Right lobe of liver (tissue), 6 donors: ENCODE data around the gene FOLR3. TPM values are rescaled to one million over a fixed set of nuclear protein-coding genes. Genes with fewer than 3 reads are reported as not detected.
A peak's percentile ranks its signal among the peaks of the same experiment; 100 is the strongest.

Experiments
- ATAC-seq, 4 donors: fragments of 200-7000 bp; cut with Tn5 transposase; one replicate each; pipeline ENCODE4 v1.9.1; 2020; ENCODE audit warnings: mild to moderate bottlenecking in 4 of 4, moderate library complexity in 4 of 4
- DNase-seq, 3 donors: peaks; one replicate each; pipeline ENCODE4 v3.0.0-alpha.2; 2020
- H3K27ac ChIP-seq, 3 donors: fragments of 200-600 bp; one replicate each; pipeline ENCODE4 v1.8.0; 2022
- H3K27me3 ChIP-seq, 2 donors: fragments of 200-600 bp; one replicate each; pipeline ENCODE4 v1.8.0; 2022
- H3K36me3 ChIP-seq, 4 donors: fragments of 200-600 bp; sonication (generic) in 1 of 4; one replicate each; pipeline versions ENCODE4 v1.5.1 to v1.8.0; 2017 to 2022; ENCODE audit warnings: control low read depth in 1 of 4
- H3K4me1 ChIP-seq, 4 donors: fragments of 200-600 bp; sonication (generic) in 1 of 4; one replicate each; pipeline versions ENCODE4 v1.5.1 to v1.8.0; 2017 to 2022; ENCODE audit warnings: control low read depth in 1 of 4
- H3K4me3 ChIP-seq, 3 donors: fragments of 200-600 bp; one replicate each; pipeline ENCODE4 v1.8.0; 2022
- H3K9me3 ChIP-seq, 4 donors: fragments of 200-600 bp; sonication (generic) in 1 of 4; one replicate each; pipeline versions ENCODE4 v1.5.1 to v1.8.0; 2017 to 2022; ENCODE audit warnings: control low read depth in 1 of 4
- POLR2A ChIP-seq: fragments of 450-650 bp; IDR thresholded peaks from one replicate; pipeline ENCODE4 v1.6.1; 2017; ENCODE audit warnings: antibody characterized with exemption, mild to moderate bottlenecking
- WGBS: methylation state at CpG from one replicate; pipeline ENCODE4 v1.1.6; 2018; ENCODE audit warnings: low coverage, low lambda C conversion rate; ENCODE audit not compliant: insufficient coverage; ENCODE audit errors: missing lambda C conversion rate; 5-methylcytosine and 5-hydroxymethylcytosine counted together
- intact Hi-C, 2 donors: fragments of 100-400 bp; cut with DNase I; formaldehyde crosslinking; loops; one replicate each; pipeline versions ENCODE4 v1.11.2 to v1.14.1; 2022
- total RNA-seq, 6 experiments: library from RNA; depleted of rRNA in 2 of 6; stranded (reverse); fragments of >200 nt in 2 of 6; fragmentation: NEBNext Ultra II Directional in 3 of 6; extraction: Animal tissue kit (Norgen Biotek cat#: 25700) in 3 of 6; gene quantifications; one replicate each; pipeline versions ENCODE4 v1.1.0 to v1.2.4, GENCODE V29; 2016 to 2023
- TF ChIP-seq, protein P1 (sequence below), 4 donors: fragments of 200-600 bp in 3 of 4; fragments of 450-650 bp in 1 of 4; IDR thresholded peaks; one replicate each; pipeline versions ENCODE4 v1.5.1 to v1.8.0; 2016 to 2022; ENCODE audit warnings: antibody characterized with exemption in 4 of 4, mild to moderate bottlenecking in 2 of 4
- donor health status: DM: no; HTN: yes; CAD: no.
- donor health status: DM: no; HTN: no; CAD: no.
- donor health status: DM: no; HTN: no; CAD: no.
- donor health status: DM: no; HTN: yes; CAD: no.
- donor health status: DM: no; HTN: yes; CAD: no.

The FOLR3 gene
- total RNA-seq, 6 experiments from 2014 or later: 0.27 to 0.98 (median 0.75) TPM; not detected in 3

DNA sequence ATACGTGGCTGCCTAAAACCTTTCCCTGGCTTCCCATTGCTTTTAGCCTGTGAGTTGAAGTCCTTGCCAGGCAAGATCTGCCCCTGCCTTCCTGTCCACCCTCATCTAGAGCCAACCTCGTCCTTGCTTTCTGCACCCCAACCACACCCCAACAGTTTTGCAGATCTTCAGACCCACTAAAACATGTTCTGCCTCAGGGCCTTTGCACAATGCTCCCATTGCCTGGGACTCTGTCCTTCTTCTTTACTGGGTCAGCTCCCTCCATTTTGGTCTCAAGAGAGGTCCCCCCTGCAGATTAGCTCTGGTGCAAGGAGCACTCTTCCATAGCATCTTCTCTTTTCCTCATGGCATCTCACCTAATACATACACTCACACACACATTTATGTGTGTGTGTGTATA lies 14.6 kb upstream of the FOLR3 start:
- no peaks in the 10 kb centered on the region for H3K4me1 ChIP-seq
- WGBS: 53% methylated on average over 2 of the region's 2 CpGs
- no peak for TF ChIP-seq POLR2A
- TF ChIP-seq, protein P1, sequence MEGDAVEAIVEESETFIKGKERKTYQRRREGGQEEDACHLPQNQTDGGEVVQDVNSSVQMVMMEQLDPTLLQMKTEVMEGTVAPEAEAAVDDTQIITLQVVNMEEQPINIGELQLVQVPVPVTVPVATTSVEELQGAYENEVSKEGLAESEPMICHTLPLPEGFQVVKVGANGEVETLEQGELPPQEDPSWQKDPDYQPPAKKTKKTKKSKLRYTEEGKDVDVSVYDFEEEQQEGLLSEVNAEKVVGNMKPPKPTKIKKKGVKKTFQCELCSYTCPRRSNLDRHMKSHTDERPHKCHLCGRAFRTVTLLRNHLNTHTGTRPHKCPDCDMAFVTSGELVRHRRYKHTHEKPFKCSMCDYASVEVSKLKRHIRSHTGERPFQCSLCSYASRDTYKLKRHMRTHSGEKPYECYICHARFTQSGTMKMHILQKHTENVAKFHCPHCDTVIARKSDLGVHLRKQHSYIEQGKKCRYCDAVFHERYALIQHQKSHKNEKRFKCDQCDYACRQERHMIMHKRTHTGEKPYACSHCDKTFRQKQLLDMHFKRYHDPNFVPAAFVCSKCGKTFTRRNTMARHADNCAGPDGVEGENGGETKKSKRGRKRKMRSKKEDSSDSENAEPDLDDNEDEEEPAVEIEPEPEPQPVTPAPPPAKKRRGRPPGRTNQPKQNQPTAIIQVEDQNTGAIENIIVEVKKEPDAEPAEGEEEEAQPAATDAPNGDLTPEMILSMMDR (IDR thresholded peaks at IDR 0.05): no peak
- DNase-seq: no peak
- H3K36me3 ChIP-seq: no peaks in the 10 kb centered on the region
- no peak for ATAC-seq
- intact Hi-C loops: no loop called here
- H3K27ac ChIP-seq: no peak overlapping the region
- H3K9me3 ChIP-seq: no peaks in the 10 kb centered on the region
- no peaks in the 10 kb centered on the region for H3K27me3 ChIP-seq
- no peak overlapping the region for H3K4me3 ChIP-seq

DNA sequence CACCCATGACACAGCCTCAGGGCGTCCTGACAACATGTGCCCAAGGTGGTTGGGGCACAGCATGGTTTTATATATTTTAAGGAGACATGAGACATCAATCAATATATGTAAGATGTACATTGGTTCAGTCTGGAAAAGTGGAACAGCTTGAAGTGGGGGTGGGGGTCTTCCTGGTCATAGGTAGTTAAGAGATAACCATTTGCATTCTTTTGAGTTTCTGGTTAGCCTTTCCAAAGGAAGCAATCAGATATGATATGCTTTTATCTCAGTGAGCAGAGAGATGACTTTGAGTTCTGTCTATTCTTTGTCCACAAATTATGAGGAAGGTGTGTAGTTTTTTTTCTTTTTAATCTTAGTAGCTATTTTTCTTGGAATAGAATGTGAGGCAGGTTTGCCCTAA lies 12.9 kb upstream of the FOLR3 start:
- intact Hi-C loops: no loop called here
- Histone ChIP-seq H3K9me3 (no peaks in the 10 kb centered on the region), H3K27me3 (no peaks in the 10 kb centered on the region), H3K4me3 (no peak overlapping the region), H3K4me1 (no peaks in the 10 kb centered on the region), H3K27ac (no peak overlapping the region), H3K36me3 (no peaks in the 10 kb centered on the region)
- TF ChIP-seq, protein P1 (IDR thresholded peaks at IDR 0.05): no peak
- TF ChIP-seq POLR2A: no peak
- ATAC-seq: no peak
- DNase-seq: no peak
- WGBS: 67% methylated on average over 1 of the region's 1 CpG

GRCh38 chr11:72123117-72123653 lies 12.3 kb upstream of the FOLR3 start:
- ATAC-seq (no peak), DNase-seq (no peak)
- H3K36me3 ChIP-seq: no peaks in the 10 kb centered on the region

DNA sequence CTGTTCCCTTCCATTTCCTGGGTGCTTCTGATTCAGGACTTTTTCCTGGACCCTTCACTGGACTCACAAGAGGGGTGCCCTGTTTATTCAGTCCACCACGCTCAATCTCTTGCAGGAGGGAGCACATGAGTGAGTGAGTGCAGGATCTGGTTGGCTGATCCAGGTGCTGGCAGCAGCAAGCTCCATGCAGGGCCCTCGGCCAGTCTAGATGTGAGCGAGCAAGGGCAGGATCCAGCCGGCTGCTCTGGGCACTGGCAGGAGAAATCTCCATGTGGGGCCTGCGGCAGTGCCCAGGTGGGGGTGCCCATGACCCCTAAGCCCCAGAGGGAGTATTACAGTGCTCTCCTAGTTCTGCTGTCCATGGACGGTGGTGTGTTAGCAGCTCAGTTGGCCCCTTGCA lies 11.5 kb upstream of the FOLR3 start:
- peak in 1 of 4 donors; percentile 27 for ATAC-seq
- Histone ChIP-seq H3K4me3 (no peak overlapping the region), H3K27ac (no peak overlapping the region), H3K27me3 (no peaks in the 10 kb centered on the region), H3K9me3 (no peaks in the 10 kb centered on the region), H3K36me3 (no peaks in the 10 kb centered on the region), H3K4me1 (no peaks in the 10 kb centered on the region)
- TF ChIP-seq, protein P1 (IDR thresholded peaks at IDR 0.05): no peak
- no peak for TF ChIP-seq POLR2A
- intact Hi-C loops: no loop called here
- 80% methylated on average over 1 of the region's 6 CpGs for WGBS
- no peak for DNase-seq

More at GRCh38 chr11:72123117-72123653, 12.3 kb upstream of the FOLR3 start:
- no peaks in the 10 kb centered on the region for H3K4me1 ChIP-seq
- H3K4me3 ChIP-seq: no peak overlapping the region
- intact Hi-C loops: no loop called here
- no peak overlapping the region for H3K27ac ChIP-seq
- H3K9me3 ChIP-seq: no peaks in the 10 kb centered on the region
- TF ChIP-seq, protein P1 (IDR thresholded peaks at IDR 0.05): no peak
- TF ChIP-seq POLR2A: no peak
- WGBS: 69% methylated on average over 2 of the region's 3 CpGs
- H3K27me3 ChIP-seq: no peaks in the 10 kb centered on the region

DNA sequence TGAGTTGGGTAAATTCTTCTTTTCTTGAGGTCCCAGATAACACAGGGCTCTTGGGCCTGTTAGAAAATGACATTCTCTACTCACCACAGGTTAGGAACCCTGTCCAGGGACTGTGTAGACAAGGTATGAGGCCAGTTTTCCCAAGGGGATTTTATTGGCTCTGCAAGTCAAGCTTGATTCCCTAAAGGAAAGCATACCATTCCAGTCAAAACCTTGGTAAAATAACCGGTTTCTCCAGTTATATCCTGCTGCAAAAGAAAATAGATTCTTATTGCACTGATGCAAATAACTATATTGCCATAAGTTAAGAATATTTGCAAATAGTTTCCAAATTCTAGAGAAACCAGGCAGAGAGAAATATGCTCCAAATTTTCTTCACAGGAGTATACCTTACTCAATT lies 9.6 kb upstream of the FOLR3 start:
- H3K27me3 ChIP-seq: no peaks in the 10 kb centered on the region
- H3K4me1 ChIP-seq: no peaks in the 10 kb centered on the region
- WGBS: 67% methylated on average over 1 of the region's 1 CpG
- no peaks in the 10 kb centered on the region for H3K9me3 ChIP-seq
- no peak overlapping the region for H3K27ac ChIP-seq
- H3K36me3 ChIP-seq: no peaks in the 10 kb centered on the region
- DNase-seq (no peak), ATAC-seq (no peak)
- TF ChIP-seq, protein P1 (IDR thresholded peaks at IDR 0.05): no peak
- H3K4me3 ChIP-seq: no peak overlapping the region
- intact Hi-C loops: no loop called here
